ENCODE results near the gene ARSJ.

DNA sequence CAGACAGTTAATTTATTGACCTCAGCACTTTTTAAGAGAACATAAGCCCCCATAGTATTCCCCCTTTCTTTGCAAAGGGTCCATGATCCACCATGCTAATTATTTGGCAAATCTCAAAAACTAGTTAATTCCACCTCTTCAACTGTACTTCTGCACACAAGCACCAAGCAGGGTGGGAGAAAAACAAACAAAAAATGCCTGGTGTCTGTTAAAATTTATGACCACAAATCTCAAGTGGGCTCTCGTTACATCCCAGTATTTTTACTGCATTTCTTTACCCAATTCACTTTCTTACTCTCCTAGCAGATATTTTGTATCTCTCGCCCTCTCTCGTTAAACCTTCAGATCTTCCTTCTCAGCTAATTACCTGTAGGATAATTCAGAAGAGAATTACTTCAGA lies 6.1 kb downstream of the ARSJ start:
- TF ChIP-seq POLR2A (IDR thresholded peaks at IDR 0.05; ENCODE audit: low read length) (no peak), GATA1 (IDR thresholded peaks at IDR 0.05; ENCODE audit: low read depth, low read length) (no peak)
